ENCODE data around the gene CCNL1.
"Not testable (repeated sequence)": the region's sequence is repeated elsewhere in the genome, so short reads cannot be mapped to it uniquely, and the experiment has no call there.

The CCNL1 gene

DNA sequence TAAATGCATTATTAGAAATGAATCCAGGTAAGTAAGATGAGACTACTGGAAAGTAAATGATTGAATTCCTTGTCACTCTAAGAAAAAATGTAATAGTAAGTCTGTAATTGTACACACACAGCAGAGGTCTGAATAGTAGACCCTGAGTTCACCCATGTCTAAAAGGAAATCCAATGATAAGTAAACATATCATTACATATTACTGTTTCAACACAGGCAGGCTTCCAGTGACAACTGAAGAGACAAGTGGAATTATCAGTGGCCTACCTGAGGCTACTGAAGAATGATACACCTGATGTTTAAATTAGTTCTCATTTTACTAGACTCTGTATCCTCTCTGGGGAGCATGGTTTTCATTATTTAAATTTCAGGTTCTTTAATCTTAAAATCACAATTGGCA is 6.2 kb upstream of the CCNL1 start:
- CTCF ChIA-PET = no interaction called here
- POLR2A ChIA-PET = no interaction called here
- no peak for TF ChIP-seq ZNF384 (IDR thresholded peaks at IDR 0.05)
- no peak for TF ChIP-seq TARDBP (IDR thresholded peaks at IDR 0.05)
- no peak for TF ChIP-seq HDGF (IDR thresholded peaks at IDR 0.05; ENCODE audit: borderline replicate concordance)
- no peak for TF ChIP-seq BHLHE40 (IDR thresholded peaks at IDR 0.05; ENCODE audit: borderline replicate concordance)
- DNase-seq (ENCODE audit: extremely low spot score) = no peak

DNA sequence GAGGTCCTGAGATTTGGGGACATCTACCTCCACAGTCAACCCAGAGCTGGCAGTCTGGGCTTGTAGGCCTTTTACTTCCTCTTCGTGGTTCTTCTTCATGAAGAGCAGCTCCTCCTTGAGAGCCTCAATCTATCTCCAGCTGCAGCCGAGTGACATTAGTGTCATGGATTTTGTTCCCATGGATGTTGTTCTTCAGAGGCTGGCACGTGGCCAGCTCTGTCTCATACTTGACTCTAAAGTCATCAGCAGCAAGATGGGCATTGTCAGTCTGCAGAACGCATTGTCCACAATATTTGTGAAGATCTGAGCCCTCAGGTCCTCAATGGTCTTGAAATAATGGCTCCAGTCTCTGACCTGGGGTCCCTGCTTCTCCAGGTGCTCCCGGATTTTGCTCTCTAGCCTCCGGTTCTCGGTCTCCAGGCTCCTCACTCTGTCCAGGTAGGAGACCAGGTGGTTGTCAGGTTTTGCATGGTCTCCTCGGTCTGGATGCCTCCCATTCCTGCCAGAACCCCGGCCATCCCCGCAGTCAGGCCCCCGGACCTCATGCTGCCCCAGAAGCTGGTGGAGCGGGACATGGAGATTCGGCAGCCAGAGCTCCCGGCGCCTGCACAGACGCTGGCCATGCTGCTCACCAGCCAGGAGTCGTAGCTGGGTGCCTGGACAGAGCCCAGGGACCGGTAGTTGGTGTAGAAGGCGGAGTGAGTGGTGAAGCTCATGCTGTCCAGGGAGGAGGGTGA is 3.4 kb upstream of the CCNL1 start:
- DNase-seq (ENCODE audit: extremely low spot score) = no peak
- TF ChIP-seq CTBP1 (IDR thresholded peaks at IDR 0.05; ENCODE audit: borderline replicate concordance) = no peak
- no peak for TF ChIP-seq ARNT (IDR thresholded peaks at IDR 0.05)
- TF ChIP-seq FOXA1 (IDR thresholded peaks at IDR 0.05) = no peak
- no peak for TF ChIP-seq BHLHE40 (IDR thresholded peaks at IDR 0.05; ENCODE audit: borderline replicate concordance)
- ChIA-PET POLR2A (interaction anchor here (1.0 to 2.7 kb wide), 2 partner anchors 11 to 13 kb away, joined by 3 to 15 read pairs; no protein-coding TSS in a partner anchor), CTCF (interaction anchor here (1.0 to 1.5 kb wide), 3 partner anchors 11 to 41 kb away, joined by 3 to 5 read pairs (median 5); no protein-coding TSS in a partner anchor)

GRCh38 chr3:157162620-157163019 is 2.7 kb upstream of the CCNL1 start:
- ChIA-PET POLR2A (interaction anchor here (1.0 to 3.3 kb wide), 3 partner anchors 9 to 13 kb away, joined by 3 to 15 read pairs (median 15); no protein-coding TSS in a partner anchor), CTCF (interaction anchor here (1.0 to 1.5 kb wide), 3 partner anchors 11 to 42 kb away, joined by 3 to 5 read pairs (median 5); no protein-coding TSS in a partner anchor)
- DNase-seq (ENCODE audit: extremely low spot score) = not testable (repeated sequence)

DNA sequence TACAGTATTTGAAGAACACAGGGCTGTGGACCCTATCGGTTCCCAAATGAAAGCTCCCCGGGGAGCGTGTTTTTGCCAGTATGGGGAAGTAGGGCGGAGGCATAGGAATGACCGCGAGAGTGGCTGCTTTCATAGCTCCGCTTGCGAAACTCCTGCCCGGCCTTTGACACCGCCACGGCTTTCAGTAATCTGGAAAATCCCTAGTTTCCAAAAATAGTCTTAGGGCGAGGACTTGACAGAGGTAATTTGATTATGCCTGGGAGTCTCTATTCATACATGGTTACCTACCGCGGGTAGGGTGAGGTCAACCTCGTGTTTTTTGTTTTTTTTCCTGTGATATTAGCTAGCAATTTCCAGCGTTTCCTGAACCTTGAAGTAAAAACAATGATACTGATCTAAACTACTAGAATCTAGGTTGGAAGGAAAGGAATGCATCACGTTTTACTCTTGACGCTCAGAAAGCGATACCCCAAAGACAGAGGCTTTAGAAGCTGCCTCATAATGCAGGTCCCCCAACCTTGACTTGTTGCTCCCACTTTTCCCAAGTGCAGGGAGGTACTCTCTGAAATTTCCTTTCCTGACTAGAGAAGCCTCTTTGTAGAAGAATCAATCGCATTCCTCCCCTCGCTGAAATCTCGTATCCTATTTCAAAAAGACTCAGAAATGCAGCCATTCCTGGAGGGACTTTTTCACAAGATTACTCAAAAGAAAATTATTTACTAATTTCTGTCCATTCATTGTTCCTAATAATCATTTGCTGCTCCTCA is 894 bp upstream of the CCNL1 start:
- no peak for TF ChIP-seq LEF1 (IDR thresholded peaks at IDR 0.05; ENCODE audit: borderline replicate concordance)
- TF ChIP-seq HDGF (IDR thresholded peaks at IDR 0.05; ENCODE audit: borderline replicate concordance) = no peak
- no peak for TF ChIP-seq CTBP1 (IDR thresholded peaks at IDR 0.05; ENCODE audit: borderline replicate concordance)
- peak; percentile 11; the same call in 1 of the 2 replicates for TF ChIP-seq L3MBTL2 (conservative IDR thresholded peaks at IDR 0.05)
- CTCF ChIA-PET = no interaction called here
- POLR2A ChIA-PET = interaction anchor here (0.6 to 3.6 kb wide), 13 partner anchors 8 to 1410 kb away, joined by 3 to 125 read pairs (median 3); partner anchors contain the start of genes MLF1 and RSRC1
- DNase-seq (ENCODE audit: extremely low spot score) = peak; percentile 32

DNA sequence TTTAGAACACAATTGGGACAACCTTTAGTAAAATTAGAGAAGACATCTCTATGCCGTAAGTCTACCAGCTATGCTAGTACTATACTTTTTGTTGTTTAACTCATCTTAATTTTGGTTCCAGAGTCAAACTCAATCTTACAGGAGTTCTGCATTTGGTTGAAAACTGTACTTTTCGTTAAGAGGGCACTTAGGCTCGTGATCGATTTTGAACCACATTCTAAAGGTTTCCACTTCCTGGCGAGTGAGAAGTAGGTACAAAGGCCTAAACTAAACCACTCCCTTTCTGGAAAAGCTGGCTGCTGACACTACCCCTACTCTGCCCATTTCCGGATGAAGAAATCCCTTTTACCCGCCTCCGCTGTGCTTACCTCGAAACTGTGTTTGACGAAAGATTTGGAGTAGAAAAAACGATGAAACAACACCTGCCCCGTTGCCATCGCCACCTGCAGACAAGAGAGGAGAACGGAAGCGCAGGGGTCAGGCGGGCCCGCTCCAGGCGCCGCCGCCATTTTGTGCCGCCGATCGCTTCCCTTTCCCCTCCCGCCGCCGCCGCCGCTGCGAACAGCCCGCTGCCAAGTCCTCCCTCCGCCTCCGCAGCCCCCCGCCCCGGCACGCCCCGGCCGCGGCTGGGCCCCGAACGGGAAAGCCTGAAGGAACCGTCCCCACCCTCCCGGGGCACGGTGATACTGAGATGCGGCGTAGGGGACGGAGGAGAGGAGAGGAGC is 748 bp downstream of the CCNL1 start:
- peak; percentile 55 for DNase-seq (ENCODE audit: extremely low spot score)
- TF ChIP-seq BHLHE40 (IDR thresholded peaks at IDR 0.05; ENCODE audit: borderline replicate concordance) = no peak
- POLR2A ChIA-PET = interaction anchor here (0.6 to 3.6 kb wide), 4 partner anchors 10 to 16 kb away, joined by 3 to 125 read pairs (median 14); no protein-coding TSS in a partner anchor
- CTCF ChIA-PET = interaction anchor here (0.5 kb wide), 1 partner anchor 858 kb away, joined by 3 read pairs; no protein-coding TSS in a partner anchor

- ChIA-PET CTCF (no interaction called here), POLR2A (no interaction called here)
- no peak for DNase-seq (ENCODE audit: extremely low spot score)
- TF ChIP-seq FOXK2 (IDR thresholded peaks at IDR 0.05) (no peak), HDGF (IDR thresholded peaks at IDR 0.05; ENCODE audit: borderline replicate concordance) (no peak), ZNF384 (IDR thresholded peaks at IDR 0.05) (no peak), TARDBP (IDR thresholded peaks at IDR 0.05) (no peak), FOXA1 (IDR thresholded peaks at IDR 0.05) (no peak), NFRKB (IDR thresholded peaks at IDR 0.05) (no peak), ARNT (IDR thresholded peaks at IDR 0.05) (no peak), SP1 (IDR thresholded peaks at IDR 0.05) (no peak), CTBP1 (IDR thresholded peaks at IDR 0.05; ENCODE audit: borderline replicate concordance) (no peak), BHLHE40 (IDR thresholded peaks at IDR 0.05; ENCODE audit: borderline replicate concordance) (no peak), ELF4 (IDR thresholded peaks at IDR 0.05) (no peak), LEF1 (IDR thresholded peaks at IDR 0.05; ENCODE audit: borderline replicate concordance) (no peak), FOXM1 (IDR thresholded peaks at IDR 0.05; ENCODE audit: borderline replicate concordance) (no peak), SUZ12 (IDR thresholded peaks at IDR 0.05) (no peak), PKNOX1 (IDR thresholded peaks at IDR 0.05) (no peak), L3MBTL2 (conservative IDR thresholded peaks at IDR 0.05) (no peak)
Observed at GRCh38 chr3:157157836-157158235, 2.1 kb downstream of the CCNL1 start.

DNA sequence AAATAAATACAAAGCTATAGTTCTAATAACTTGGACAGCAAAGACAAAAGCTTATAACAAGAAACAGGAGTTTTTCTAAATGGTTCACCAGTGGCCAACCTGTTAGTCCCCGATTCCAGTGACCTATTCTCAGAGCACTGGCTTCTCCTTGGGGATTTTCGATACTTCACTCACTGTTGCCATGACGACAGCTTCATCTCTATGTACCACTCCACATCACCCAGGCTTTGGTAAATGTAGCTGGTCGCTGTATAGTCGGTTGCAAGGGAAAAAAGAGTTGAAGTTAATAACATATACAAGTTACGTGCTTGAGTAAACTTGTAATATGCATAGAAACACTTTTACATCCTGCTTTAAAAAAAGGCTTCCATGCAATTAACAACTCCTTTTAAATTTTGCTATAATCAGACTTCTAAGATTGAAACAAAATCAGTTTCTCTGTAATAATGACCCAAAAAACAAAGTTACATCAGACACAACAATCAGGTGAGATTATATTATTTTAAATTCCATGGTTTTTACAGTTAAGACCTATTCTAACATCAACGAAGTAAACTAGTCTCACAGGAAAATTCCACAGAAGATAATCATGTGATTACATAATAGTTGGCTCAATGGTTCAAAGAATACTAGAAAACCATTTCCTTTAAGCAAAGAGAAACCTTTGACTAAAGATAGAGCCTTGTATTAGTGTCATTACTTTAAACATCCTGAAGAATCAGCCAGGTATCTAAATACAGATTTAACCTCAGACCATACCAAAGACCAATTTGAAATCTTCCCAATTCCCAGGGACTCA is 2.9 kb downstream of the CCNL1 start:
- no peak for DNase-seq (ENCODE audit: extremely low spot score)
- TF ChIP-seq BHLHE40 (IDR thresholded peaks at IDR 0.05; ENCODE audit: borderline replicate concordance) (no peak), NFRKB (IDR thresholded peaks at IDR 0.05) (no peak), PKNOX1 (IDR thresholded peaks at IDR 0.05) (no peak), HDGF (IDR thresholded peaks at IDR 0.05; ENCODE audit: borderline replicate concordance) (no peak), TARDBP (IDR thresholded peaks at IDR 0.05) (no peak), SP1 (IDR thresholded peaks at IDR 0.05) (no peak), FOXK2 (IDR thresholded peaks at IDR 0.05) (no peak), ZNF384 (IDR thresholded peaks at IDR 0.05) (no peak), ELF4 (IDR thresholded peaks at IDR 0.05) (no peak), FOXM1 (IDR thresholded peaks at IDR 0.05; ENCODE audit: borderline replicate concordance) (no peak), L3MBTL2 (conservative IDR thresholded peaks at IDR 0.05) (no peak), SUZ12 (IDR thresholded peaks at IDR 0.05) (no peak), FOXA1 (IDR thresholded peaks at IDR 0.05) (no peak), CTBP1 (IDR thresholded peaks at IDR 0.05; ENCODE audit: borderline replicate concordance) (no peak), LEF1 (IDR thresholded peaks at IDR 0.05; ENCODE audit: borderline replicate concordance) (no peak)
- CTCF ChIA-PET = no interaction called here

More for the DNA sequence above, 2.9 kb downstream of the CCNL1 start:
- POLR2A ChIA-PET = interaction anchor here (1.2 to 1.3 kb wide), 2 partner anchors 18 to 19 kb away, joined by 3 to 6 read pairs; no protein-coding TSS in a partner anchor

Data from HEK293T (cell line).